Ishikawa (cell line): ENCODE results near the gene GPR146.

ENCODE experiments used
- CEBPB ChIP-seq: IDR thresholded peaks from 2 replicates; pipeline ENCODE4 v1.6.1; 2012
- CREB1 ChIP-seq: IDR thresholded peaks from 2 replicates; pipeline ENCODE4 v1.6.1; 2012; ENCODE audit warnings: low read depth
- EGR1 ChIP-seq: IDR thresholded peaks from 2 replicates; pipeline ENCODE4 v1.6.1; 2012
- EP300 ChIP-seq: IDR thresholded peaks from 2 replicates; pipeline ENCODE4 v1.6.1; 2012; ENCODE audit warnings: borderline replicate concordance
- FOXM1 ChIP-seq: IDR thresholded peaks from 2 replicates; pipeline ENCODE4 v1.6.1; 2012; ENCODE audit warnings: low read depth, borderline replicate concordance
- NFIC ChIP-seq: IDR thresholded peaks from 2 replicates; pipeline ENCODE4 v1.6.1; 2012
- RAD21 ChIP-seq: IDR thresholded peaks from 2 replicates; pipeline ENCODE4 v1.6.1; 2012; ENCODE audit warnings: low read depth
- TAF1 ChIP-seq: IDR thresholded peaks from 2 replicates; pipeline ENCODE4 v1.6.1; 2012; ENCODE audit warnings: low read depth, mild to moderate bottlenecking
- TCF12 ChIP-seq: IDR thresholded peaks from 2 replicates; pipeline ENCODE4 v1.6.1; 2012; ENCODE audit warnings: low read depth
- TEAD4 ChIP-seq: IDR thresholded peaks from 2 replicates; pipeline ENCODE4 v1.6.1; 2012
- YY1 ChIP-seq: IDR thresholded peaks from 2 replicates; pipeline ENCODE4 v1.6.1; 2012; ENCODE audit warnings: low read depth
- ZBTB7A ChIP-seq: IDR thresholded peaks from 2 replicates; pipeline ENCODE4 v1.6.1; 2012; ENCODE audit warnings: low read depth
- TF ChIP-seq, protein P1 (sequence below): IDR thresholded peaks from 2 replicates; pipeline ENCODE4 v1.6.1; 2012; ENCODE audit warnings: low read depth, mild to moderate bottlenecking
- TF ChIP-seq, protein P2 (sequence below): IDR thresholded peaks from 2 replicates; pipeline ENCODE4 v1.6.1; 2012
- TF ChIP-seq, protein P3 (sequence below): IDR thresholded peaks from 2 replicates; pipeline ENCODE4 v1.6.1; 2012

GPR146 gene

DNA sequence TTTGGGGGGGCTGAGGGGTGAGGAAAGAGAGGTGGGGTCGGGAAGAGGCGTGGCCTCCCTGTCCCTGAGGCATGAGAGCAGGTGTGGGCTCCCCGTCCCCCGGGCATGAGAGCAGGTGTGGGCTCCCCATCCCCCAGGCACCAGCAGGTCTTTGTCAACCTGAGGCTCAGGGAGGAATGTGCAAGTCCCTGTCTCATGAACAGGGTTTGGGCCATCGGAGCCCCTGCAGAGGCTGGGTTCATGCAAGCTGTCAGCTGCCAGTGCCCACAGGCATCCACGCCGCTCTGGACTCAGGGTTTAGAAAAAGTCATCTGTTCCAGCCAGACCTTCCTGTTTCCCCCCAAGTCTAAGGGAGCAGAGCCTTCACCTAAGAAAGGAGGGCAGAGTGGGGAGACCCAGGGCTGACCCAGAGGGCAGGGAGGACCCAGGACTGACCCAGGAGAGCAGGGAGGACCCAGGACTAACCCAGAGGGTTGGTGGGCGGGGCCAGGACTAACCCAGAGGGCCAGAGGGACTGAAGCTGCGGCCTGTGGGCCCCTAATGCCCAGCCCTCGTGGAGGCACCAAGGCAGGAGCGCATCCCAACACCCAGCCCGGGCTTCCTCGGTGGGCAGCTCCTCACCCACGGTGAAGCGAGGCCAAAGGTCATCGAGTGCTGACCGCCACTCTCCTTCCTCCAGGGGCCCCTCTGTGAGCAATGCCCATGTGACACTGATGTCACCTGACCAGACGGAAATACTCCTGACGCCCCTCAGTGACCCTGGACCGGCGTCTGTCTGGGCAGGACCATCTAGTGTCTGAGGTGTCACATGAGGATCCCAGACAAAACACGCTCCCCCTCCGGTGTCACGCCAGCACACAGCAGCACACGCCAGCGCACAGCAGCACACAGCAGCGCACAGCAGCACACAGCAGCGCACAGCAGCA lies 28.9 kb upstream of the GPR146 start:
- TF ChIP-seq ZBTB7A: no peak

DNA sequence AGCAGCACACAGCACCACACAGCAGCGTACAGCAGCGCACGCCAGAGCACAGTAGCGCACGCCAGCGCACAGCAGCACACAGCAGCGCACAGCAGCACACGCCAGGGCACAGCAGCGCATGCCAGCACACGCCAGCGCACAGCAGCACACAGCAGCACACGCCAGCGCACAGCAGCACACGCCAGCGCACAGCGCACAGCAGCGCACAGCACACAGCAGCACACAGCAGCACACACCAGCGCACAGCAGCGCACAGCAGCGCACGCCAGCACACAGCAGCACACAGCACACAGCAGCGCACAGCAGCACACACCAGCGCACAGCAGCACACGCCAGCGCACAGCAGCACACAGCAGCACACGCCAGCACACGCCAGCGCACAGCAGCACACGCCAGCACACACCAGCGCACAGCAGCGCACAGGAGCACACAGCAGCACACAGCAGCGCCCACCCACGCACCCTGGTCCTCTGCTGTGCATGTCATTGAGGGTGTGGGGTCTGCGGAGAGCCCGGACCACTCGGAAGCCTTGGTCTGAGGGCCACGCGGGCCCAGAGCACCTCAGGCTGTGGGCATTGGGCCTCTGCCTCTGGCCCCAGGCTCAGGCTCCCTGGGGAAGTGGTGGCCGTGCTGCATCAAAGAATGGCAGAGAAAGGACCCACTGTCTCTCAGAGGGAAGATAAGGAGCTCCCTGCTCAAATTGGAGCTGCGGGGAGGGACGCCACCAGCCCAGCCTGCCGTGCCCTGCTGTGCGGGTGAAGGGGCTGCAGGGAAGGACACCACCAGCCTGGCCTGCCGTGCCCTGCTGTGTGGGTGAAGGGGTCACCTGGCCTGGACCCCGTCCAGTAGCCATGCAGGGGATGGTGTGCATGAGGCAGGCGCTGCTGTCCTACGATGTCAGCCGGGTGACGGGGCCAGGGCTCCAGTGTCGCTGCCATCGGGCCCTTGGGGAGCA lies 27.5 kb upstream of the GPR146 start:
- TF ChIP-seq EGR1 (no peak), NFIC (no peak), YY1 (no peak), CREB1 (no peak), TCF12 (no peak), RAD21 (no peak), TEAD4 (no peak), ZBTB7A (no peak)
- TF ChIP-seq, protein P1, sequence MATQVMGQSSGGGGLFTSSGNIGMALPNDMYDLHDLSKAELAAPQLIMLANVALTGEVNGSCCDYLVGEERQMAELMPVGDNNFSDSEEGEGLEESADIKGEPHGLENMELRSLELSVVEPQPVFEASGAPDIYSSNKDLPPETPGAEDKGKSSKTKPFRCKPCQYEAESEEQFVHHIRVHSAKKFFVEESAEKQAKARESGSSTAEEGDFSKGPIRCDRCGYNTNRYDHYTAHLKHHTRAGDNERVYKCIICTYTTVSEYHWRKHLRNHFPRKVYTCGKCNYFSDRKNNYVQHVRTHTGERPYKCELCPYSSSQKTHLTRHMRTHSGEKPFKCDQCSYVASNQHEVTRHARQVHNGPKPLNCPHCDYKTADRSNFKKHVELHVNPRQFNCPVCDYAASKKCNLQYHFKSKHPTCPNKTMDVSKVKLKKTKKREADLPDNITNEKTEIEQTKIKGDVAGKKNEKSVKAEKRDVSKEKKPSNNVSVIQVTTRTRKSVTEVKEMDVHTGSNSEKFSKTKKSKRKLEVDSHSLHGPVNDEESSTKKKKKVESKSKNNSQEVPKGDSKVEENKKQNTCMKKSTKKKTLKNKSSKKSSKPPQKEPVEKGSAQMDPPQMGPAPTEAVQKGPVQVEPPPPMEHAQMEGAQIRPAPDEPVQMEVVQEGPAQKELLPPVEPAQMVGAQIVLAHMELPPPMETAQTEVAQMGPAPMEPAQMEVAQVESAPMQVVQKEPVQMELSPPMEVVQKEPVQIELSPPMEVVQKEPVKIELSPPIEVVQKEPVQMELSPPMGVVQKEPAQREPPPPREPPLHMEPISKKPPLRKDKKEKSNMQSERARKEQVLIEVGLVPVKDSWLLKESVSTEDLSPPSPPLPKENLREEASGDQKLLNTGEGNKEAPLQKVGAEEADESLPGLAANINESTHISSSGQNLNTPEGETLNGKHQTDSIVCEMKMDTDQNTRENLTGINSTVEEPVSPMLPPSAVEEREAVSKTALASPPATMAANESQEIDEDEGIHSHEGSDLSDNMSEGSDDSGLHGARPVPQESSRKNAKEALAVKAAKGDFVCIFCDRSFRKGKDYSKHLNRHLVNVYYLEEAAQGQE: no peak

DNA sequence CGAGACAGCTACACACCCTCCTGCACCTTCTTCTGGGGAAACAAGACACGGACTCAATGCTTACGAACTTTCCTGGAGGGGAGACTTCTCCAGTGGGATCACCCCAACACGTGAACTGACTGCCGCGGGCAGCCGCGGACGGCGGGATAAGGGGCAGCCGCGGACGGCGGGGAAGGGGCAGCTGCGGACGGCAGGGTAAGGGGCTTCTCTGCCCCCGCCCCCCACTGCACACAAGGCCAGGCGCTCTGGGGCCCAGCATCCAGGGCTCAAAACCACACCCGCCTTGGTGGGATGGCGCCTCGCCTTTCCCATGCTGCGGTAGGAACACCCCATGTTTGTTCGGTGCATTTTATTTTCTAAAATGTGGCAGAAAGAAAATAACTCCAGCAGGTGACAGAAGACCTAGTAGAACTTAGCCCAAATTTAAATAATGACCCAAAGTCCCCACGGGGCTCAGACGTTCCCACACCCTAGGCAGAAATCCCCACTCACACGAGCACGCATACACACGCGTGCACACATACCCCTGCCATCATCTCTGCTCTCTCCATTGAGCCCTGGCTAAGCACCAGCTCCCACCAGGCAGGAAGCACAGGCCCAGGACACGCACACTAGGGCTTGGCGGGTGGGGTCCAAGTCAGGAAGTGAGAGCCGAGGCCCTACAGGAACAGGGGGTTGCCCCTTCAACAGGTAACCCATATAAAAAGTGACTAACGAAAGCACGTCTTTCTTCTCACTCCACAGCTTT lies 26.6 kb upstream of the GPR146 start:
- no peak for TF ChIP-seq TCF12
- TF ChIP-seq EP300: no peak
- TF ChIP-seq NFIC: no peak
- no peak for TF ChIP-seq CEBPB
- TF ChIP-seq YY1: no peak
- TF ChIP-seq, protein P2, sequence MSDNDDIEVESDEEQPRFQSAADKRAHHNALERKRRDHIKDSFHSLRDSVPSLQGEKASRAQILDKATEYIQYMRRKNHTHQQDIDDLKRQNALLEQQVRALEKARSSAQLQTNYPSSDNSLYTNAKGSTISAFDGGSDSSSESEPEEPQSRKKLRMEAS: no peak
- TF ChIP-seq CREB1: no peak
- TF ChIP-seq, protein P1: no peak
- no peak for TF ChIP-seq TEAD4
- no peak for TF ChIP-seq TAF1

DNA sequence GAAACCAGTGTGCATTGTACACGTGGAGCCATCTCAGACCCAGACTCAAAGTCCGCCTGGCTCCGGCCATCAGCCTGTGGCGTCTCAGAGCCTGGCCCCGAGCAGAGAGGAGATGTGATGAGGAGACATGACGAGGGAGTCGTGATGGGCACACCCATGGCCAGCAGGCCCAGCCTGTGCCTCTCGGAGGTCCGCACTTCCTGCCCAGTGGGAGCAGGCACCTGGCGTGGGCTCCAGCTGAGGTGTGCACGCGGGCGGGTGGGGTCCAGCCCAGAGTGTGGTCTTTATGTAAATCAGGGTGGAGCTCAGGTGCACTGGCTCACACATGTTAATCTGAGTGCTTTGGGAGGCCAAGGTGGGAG lies 26.0 kb upstream of the GPR146 start:
- no peak for TF ChIP-seq RAD21
- TF ChIP-seq NFIC: no peak
- TF ChIP-seq, protein P1: no peak
- TF ChIP-seq, protein P3, sequence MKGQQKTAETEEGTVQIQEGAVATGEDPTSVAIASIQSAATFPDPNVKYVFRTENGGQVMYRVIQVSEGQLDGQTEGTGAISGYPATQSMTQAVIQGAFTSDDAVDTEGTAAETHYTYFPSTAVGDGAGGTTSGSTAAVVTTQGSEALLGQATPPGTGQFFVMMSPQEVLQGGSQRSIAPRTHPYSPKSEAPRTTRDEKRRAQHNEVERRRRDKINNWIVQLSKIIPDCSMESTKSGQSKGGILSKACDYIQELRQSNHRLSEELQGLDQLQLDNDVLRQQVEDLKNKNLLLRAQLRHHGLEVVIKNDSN: no peak
- TF ChIP-seq EGR1: no peak
- TF ChIP-seq, protein P2: no peak
- no peak for TF ChIP-seq ZBTB7A
- TF ChIP-seq FOXM1: no peak
- no peak for TF ChIP-seq CEBPB
